Measurements from ENCODE around the gene EFEMP2. TPM values are rescaled to one million over a fixed set of nuclear protein-coding genes. Genes with fewer than 3 reads are reported as not detected.

Gene EFEMP2
- total and polyA plus RNA-seq, 2 donors from 2014 or later: 60.0 to 64.2 TPM

- Histone ChIP-seq H3K27me3 (ENCODE audit: control insufficient read depth, insufficient read depth, low read length) (no peaks in the 10 kb centered on the region), H3K4me3 (ENCODE audit: low read length in 3 of 3) (no peak overlapping the region), H3K4me1 (ENCODE audit: control insufficient read depth in 2 of 3, insufficient read depth in 2 of 3, low read depth in 1 of 3, low read length in 3 of 3) (peaks cover 0 to 7% (median 0%) of the 10 kb centered on the region in 3 donors), H3K27ac (ENCODE audit: low read depth in 2 of 2, low read length in 2 of 2) (no peak overlapping the region), H3K9ac (ENCODE audit: low read length in 3 of 3) (no peak overlapping the region), H3K36me3 (ENCODE audit: control insufficient read depth in 2 of 3, insufficient read depth in 3 of 3, low read length in 3 of 3) (no peaks in the 10 kb centered on the region), H3K9me3 (ENCODE audit: control insufficient read depth in 2 of 3, insufficient read depth in 1 of 3, low read length in 3 of 3) (no peaks in the 10 kb centered on the region)
- intact Hi-C loops (cut with DNase I): no loop called here
- no peak for DNase-seq
- no peak for TF ChIP-seq CTCF (IDR thresholded peaks at IDR 0.05; ENCODE audit: borderline replicate concordance, extremely low read depth, insufficient read depth)
- FAIRE-seq: no peak
Observed at GRCh38 chr11:65907878-65908277, 35.3 kb upstream of the EFEMP2 start.

GRCh38 chr11:65906602-65907001 lies 34.0 kb upstream of the EFEMP2 start:
- FAIRE-seq (no peak), DNase-seq (no peak)
- intact Hi-C loops (cut with DNase I): no loop called here
- Histone ChIP-seq H3K27ac (ENCODE audit: low read depth in 2 of 2, low read length in 2 of 2) (no peak overlapping the region), H3K9ac (ENCODE audit: low read length in 3 of 3) (no peak overlapping the region), H3K36me3 (ENCODE audit: control insufficient read depth in 2 of 3, insufficient read depth in 3 of 3, low read length in 3 of 3) (no peaks in the 10 kb centered on the region), H3K4me1 (ENCODE audit: control insufficient read depth in 2 of 3, insufficient read depth in 2 of 3, low read depth in 1 of 3, low read length in 3 of 3) (peaks cover 0 to 1% (median 0%) of the 10 kb centered on the region in 3 donors), H3K4me3 (ENCODE audit: low read length in 3 of 3) (no peak overlapping the region), H3K27me3 (ENCODE audit: control insufficient read depth, insufficient read depth, low read length) (no peaks in the 10 kb centered on the region), H3K9me3 (ENCODE audit: control insufficient read depth in 2 of 3, insufficient read depth in 1 of 3, low read length in 3 of 3) (no peaks in the 10 kb centered on the region)
- TF ChIP-seq CTCF (IDR thresholded peaks at IDR 0.05; ENCODE audit: borderline replicate concordance, extremely low read depth, insufficient read depth): no peak

GRCh38 chr11:65903715-65904114 lies 31.1 kb upstream of the EFEMP2 start:
- Histone ChIP-seq H3K27me3 (ENCODE audit: control insufficient read depth, insufficient read depth, low read length) (peaks cover 11% of the 10 kb centered on the region), H3K9ac (ENCODE audit: low read length in 3 of 3) (no peak overlapping the region), H3K4me1 (ENCODE audit: control insufficient read depth in 2 of 3, insufficient read depth in 2 of 3, low read depth in 1 of 3, low read length in 3 of 3) (peaks cover 0 to 6% (median 3%) of the 10 kb centered on the region in 3 donors), H3K4me3 (ENCODE audit: low read length in 3 of 3) (no peak overlapping the region), H3K27ac (ENCODE audit: low read depth in 2 of 2, low read length in 2 of 2) (no peak overlapping the region), H3K9me3 (ENCODE audit: control insufficient read depth in 2 of 3, insufficient read depth in 1 of 3, low read length in 3 of 3) (no peaks in the 10 kb centered on the region), H3K36me3 (ENCODE audit: control insufficient read depth in 2 of 3, insufficient read depth in 3 of 3, low read length in 3 of 3) (no peaks in the 10 kb centered on the region)
- intact Hi-C loops (cut with DNase I): no loop called here
- TF ChIP-seq CTCF (IDR thresholded peaks at IDR 0.05; ENCODE audit: borderline replicate concordance, extremely low read depth, insufficient read depth): no peak
- FAIRE-seq: no peak
- no peak for DNase-seq

- intact Hi-C loops (cut with DNase I): no loop called here
- Histone ChIP-seq H3K4me3 (ENCODE audit: low read length in 3 of 3) (no peak overlapping the region), H3K27me3 (ENCODE audit: control insufficient read depth, insufficient read depth, low read length) (peaks cover 17% of the 10 kb centered on the region), H3K9ac (ENCODE audit: low read length in 3 of 3) (no peak overlapping the region), H3K36me3 (ENCODE audit: control insufficient read depth in 2 of 3, insufficient read depth in 3 of 3, low read length in 3 of 3) (no peaks in the 10 kb centered on the region), H3K27ac (ENCODE audit: low read depth in 2 of 2, low read length in 2 of 2) (no peak overlapping the region), H3K9me3 (ENCODE audit: control insufficient read depth in 2 of 3, insufficient read depth in 1 of 3, low read length in 3 of 3) (no peaks in the 10 kb centered on the region), H3K4me1 (ENCODE audit: control insufficient read depth in 2 of 3, insufficient read depth in 2 of 3, low read depth in 1 of 3, low read length in 3 of 3) (peaks cover 0 to 6% (median 3%) of the 10 kb centered on the region in 3 donors)
- TF ChIP-seq CTCF (IDR thresholded peaks at IDR 0.05; ENCODE audit: borderline replicate concordance, extremely low read depth, insufficient read depth): no peak
- DNase-seq (no peak), FAIRE-seq (no peak)
Observed at GRCh38 chr11:65903068-65903481, 30.5 kb upstream of the EFEMP2 start.
